Measurements from ENCODE around the gene SGSM1.

SGSM1 gene

GRCh38 chr22:24848559-24849168 lies 42.7 kb downstream of the SGSM1 start:
- no peaks in the 10 kb centered on the region for H3K9me3 ChIP-seq (ENCODE audit: control insufficient read depth, low read depth, low read length)
- no peak overlapping the region for H3K27ac ChIP-seq (ENCODE audit: low read length)
- no peaks in the 10 kb centered on the region for H3K4me1 ChIP-seq (ENCODE audit: control insufficient read depth, low read depth, low read length)
- no peaks in the 10 kb centered on the region for H3K27me3 ChIP-seq (ENCODE audit: control insufficient read depth, insufficient read depth, low read length)
- no peak overlapping the region for H3K4me3 ChIP-seq (ENCODE audit: low read length)
- no peaks in the 10 kb centered on the region for H3K36me3 ChIP-seq (ENCODE audit: control insufficient read depth, low read depth, low read length)
- no peak overlapping the region for H3K9ac ChIP-seq (ENCODE audit: low read length)

GRCh38 chr22:24855794-24856193 lies 49.8 kb downstream of the SGSM1 start:
- Histone ChIP-seq H3K27ac (ENCODE audit: low read length) (no peak overlapping the region), H3K36me3 (ENCODE audit: control insufficient read depth, low read depth, low read length) (peaks cover 3% of the 10 kb centered on the region), H3K4me3 (ENCODE audit: low read length) (no peak overlapping the region), H3K9me3 (ENCODE audit: control insufficient read depth, low read depth, low read length) (no peaks in the 10 kb centered on the region), H3K27me3 (ENCODE audit: control insufficient read depth, insufficient read depth, low read length) (no peaks in the 10 kb centered on the region), H3K9ac (ENCODE audit: low read length) (no peak overlapping the region), H3K4me1 (ENCODE audit: control insufficient read depth, low read depth, low read length) (no peaks in the 10 kb centered on the region)

- peaks cover 3% of the 10 kb centered on the region for H3K36me3 ChIP-seq (ENCODE audit: control insufficient read depth, low read depth, low read length)
- H3K9ac ChIP-seq (ENCODE audit: low read length): no peak overlapping the region
- no peak overlapping the region for H3K27ac ChIP-seq (ENCODE audit: low read length)
- no peak overlapping the region for H3K4me3 ChIP-seq (ENCODE audit: low read length)
- no peaks in the 10 kb centered on the region for H3K4me1 ChIP-seq (ENCODE audit: control insufficient read depth, low read depth, low read length)
- H3K9me3 ChIP-seq (ENCODE audit: control insufficient read depth, low read depth, low read length): no peaks in the 10 kb centered on the region
- H3K27me3 ChIP-seq (ENCODE audit: control insufficient read depth, insufficient read depth, low read length): no peaks in the 10 kb centered on the region
Measured at GRCh38 chr22:24857576-24857975, 51.6 kb downstream of the SGSM1 start.

- Histone ChIP-seq H3K27ac (ENCODE audit: low read length) (no peak overlapping the region), H3K4me3 (ENCODE audit: low read length) (no peak overlapping the region), H3K27me3 (ENCODE audit: control insufficient read depth, insufficient read depth, low read length) (no peaks in the 10 kb centered on the region), H3K9me3 (ENCODE audit: control insufficient read depth, low read depth, low read length) (no peaks in the 10 kb centered on the region), H3K9ac (ENCODE audit: low read length) (no peak overlapping the region), H3K36me3 (ENCODE audit: control insufficient read depth, low read depth, low read length) (peaks cover 3% of the 10 kb centered on the region), H3K4me1 (ENCODE audit: control insufficient read depth, low read depth, low read length) (no peaks in the 10 kb centered on the region)
Measured at GRCh38 chr22:24859587-24859986, 53.6 kb downstream of the SGSM1 start.

- Histone ChIP-seq H3K4me1 (ENCODE audit: control insufficient read depth, low read depth, low read length) (no peaks in the 10 kb centered on the region), H3K36me3 (ENCODE audit: control insufficient read depth, low read depth, low read length) (no peaks in the 10 kb centered on the region), H3K27ac (ENCODE audit: low read length) (no peak overlapping the region), H3K27me3 (ENCODE audit: control insufficient read depth, insufficient read depth, low read length) (no peaks in the 10 kb centered on the region), H3K9ac (ENCODE audit: low read length) (no peak overlapping the region), H3K9me3 (ENCODE audit: control insufficient read depth, low read depth, low read length) (no peaks in the 10 kb centered on the region), H3K4me3 (ENCODE audit: low read length) (no peak overlapping the region)
Measured at GRCh38 chr22:24865508-24865907, 59.5 kb downstream of the SGSM1 start.

- no peak overlapping the region for H3K4me3 ChIP-seq (ENCODE audit: low read length)
- H3K9ac ChIP-seq (ENCODE audit: low read length): no peak overlapping the region
- H3K36me3 ChIP-seq (ENCODE audit: control insufficient read depth, low read depth, low read length): no peaks in the 10 kb centered on the region
- no peaks in the 10 kb centered on the region for H3K4me1 ChIP-seq (ENCODE audit: control insufficient read depth, low read depth, low read length)
- no peaks in the 10 kb centered on the region for H3K27me3 ChIP-seq (ENCODE audit: control insufficient read depth, insufficient read depth, low read length)
- no peaks in the 10 kb centered on the region for H3K9me3 ChIP-seq (ENCODE audit: control insufficient read depth, low read depth, low read length)
- H3K27ac ChIP-seq (ENCODE audit: low read length): no peak overlapping the region
Measured at GRCh38 chr22:24867323-24868022, 61.5 kb downstream of the SGSM1 start.

GRCh38 chr22:24868979-24869378 lies 63.0 kb downstream of the SGSM1 start:
- Histone ChIP-seq H3K4me1 (ENCODE audit: control insufficient read depth, low read depth, low read length) (no peaks in the 10 kb centered on the region), H3K9ac (ENCODE audit: low read length) (no peak overlapping the region), H3K9me3 (ENCODE audit: control insufficient read depth, low read depth, low read length) (no peaks in the 10 kb centered on the region), H3K36me3 (ENCODE audit: control insufficient read depth, low read depth, low read length) (no peaks in the 10 kb centered on the region), H3K27ac (ENCODE audit: low read length) (no peak overlapping the region), H3K4me3 (ENCODE audit: low read length) (no peak overlapping the region), H3K27me3 (ENCODE audit: control insufficient read depth, insufficient read depth, low read length) (no peaks in the 10 kb centered on the region)

GRCh38 chr22:24871611-24872205 lies 65.7 kb downstream of the SGSM1 start:
- Histone ChIP-seq H3K36me3 (ENCODE audit: control insufficient read depth, low read depth, low read length) (no peaks in the 10 kb centered on the region), H3K9ac (ENCODE audit: low read length) (no peak overlapping the region), H3K4me3 (ENCODE audit: low read length) (no peak overlapping the region), H3K27ac (ENCODE audit: low read length) (no peak overlapping the region), H3K4me1 (ENCODE audit: control insufficient read depth, low read depth, low read length) (no peaks in the 10 kb centered on the region), H3K9me3 (ENCODE audit: control insufficient read depth, low read depth, low read length) (no peaks in the 10 kb centered on the region), H3K27me3 (ENCODE audit: control insufficient read depth, insufficient read depth, low read length) (no peaks in the 10 kb centered on the region)

GRCh38 chr22:24873226-24873625 lies 67.2 kb downstream of the SGSM1 start:
- no peak overlapping the region for H3K27ac ChIP-seq (ENCODE audit: low read length)

GRCh38 chr22:24875862-24876506 lies 70.0 kb downstream of the SGSM1 start:
- H3K4me3 ChIP-seq (ENCODE audit: low read length): no peak overlapping the region
- no peaks in the 10 kb centered on the region for H3K27me3 ChIP-seq (ENCODE audit: control insufficient read depth, insufficient read depth, low read length)
- H3K9ac ChIP-seq (ENCODE audit: low read length): no peak overlapping the region
- no peaks in the 10 kb centered on the region for H3K9me3 ChIP-seq (ENCODE audit: control insufficient read depth, low read depth, low read length)
- H3K36me3 ChIP-seq (ENCODE audit: control insufficient read depth, low read depth, low read length): no peaks in the 10 kb centered on the region
- no peaks in the 10 kb centered on the region for H3K4me1 ChIP-seq (ENCODE audit: control insufficient read depth, low read depth, low read length)
- no peak overlapping the region for H3K27ac ChIP-seq (ENCODE audit: low read length)

More at GRCh38 chr22:24873226-24873625, 67.2 kb downstream of the SGSM1 start:
- Histone ChIP-seq H3K4me3 (ENCODE audit: low read length) (no peak overlapping the region), H3K27me3 (ENCODE audit: control insufficient read depth, insufficient read depth, low read length) (no peaks in the 10 kb centered on the region), H3K4me1 (ENCODE audit: control insufficient read depth, low read depth, low read length) (no peaks in the 10 kb centered on the region), H3K36me3 (ENCODE audit: control insufficient read depth, low read depth, low read length) (no peaks in the 10 kb centered on the region), H3K9me3 (ENCODE audit: control insufficient read depth, low read depth, low read length) (no peaks in the 10 kb centered on the region), H3K9ac (ENCODE audit: low read length) (no peak overlapping the region)

- Histone ChIP-seq H3K27ac (ENCODE audit: low read length) (no peak overlapping the region), H3K27me3 (ENCODE audit: control insufficient read depth, insufficient read depth, low read length) (no peaks in the 10 kb centered on the region), H3K4me3 (ENCODE audit: low read length) (no peak overlapping the region), H3K9me3 (ENCODE audit: control insufficient read depth, low read depth, low read length) (no peaks in the 10 kb centered on the region), H3K9ac (ENCODE audit: low read length) (no peak overlapping the region), H3K36me3 (ENCODE audit: control insufficient read depth, low read depth, low read length) (no peaks in the 10 kb centered on the region), H3K4me1 (ENCODE audit: control insufficient read depth, low read depth, low read length) (no peaks in the 10 kb centered on the region)
Measured at GRCh38 chr22:24876700-24877099, 70.7 kb downstream of the SGSM1 start.
